ENCODE data around the gene PCBP3. TPM values are rescaled to one million over a fixed set of nuclear protein-coding genes. Genes with fewer than 3 reads are reported as not detected.

PCBP3 gene
- total RNA-seq, 1 donor from 2014 or later: 11.8 TPM

GRCh38 chr21:45937721-45938452, 294.4 kb downstream of the PCBP3 start:
- TF ChIP-seq CTCF (IDR thresholded peaks at IDR 0.05): no peak
- no peaks in the 10 kb centered on the region for H3K4me1 Mint-ChIP-seq (ENCODE audit: low read depth)
- H3K27me3 Mint-ChIP-seq (ENCODE audit: low read depth): no peaks in the 10 kb centered on the region
- H3K9me3 Mint-ChIP-seq (ENCODE audit: low read depth): no peaks in the 10 kb centered on the region
- H3K27ac Mint-ChIP-seq (ENCODE audit: unreplicated experiment): no peak overlapping the region
- no peak overlapping the region for H3K4me3 Mint-ChIP-seq (ENCODE audit: unreplicated experiment)
- no peaks in the 10 kb centered on the region for H3K36me3 Mint-ChIP-seq (ENCODE audit: low read depth)
- no peak for DNase-seq (ENCODE audit: low spot score)

GRCh38 chr21:45938453-45938755, 294.9 kb downstream of the PCBP3 start:
- Mint-ChIP-seq H3K4me1 (ENCODE audit: low read depth) (no peaks in the 10 kb centered on the region), H3K27me3 (ENCODE audit: low read depth) (no peaks in the 10 kb centered on the region), H3K27ac (ENCODE audit: unreplicated experiment) (no peak overlapping the region), H3K36me3 (ENCODE audit: low read depth) (no peaks in the 10 kb centered on the region), H3K9me3 (ENCODE audit: low read depth) (no peaks in the 10 kb centered on the region), H3K4me3 (ENCODE audit: unreplicated experiment) (no peak overlapping the region)
- no peak for TF ChIP-seq CTCF (IDR thresholded peaks at IDR 0.05)
- DNase-seq (ENCODE audit: low spot score): no peak

DNA sequence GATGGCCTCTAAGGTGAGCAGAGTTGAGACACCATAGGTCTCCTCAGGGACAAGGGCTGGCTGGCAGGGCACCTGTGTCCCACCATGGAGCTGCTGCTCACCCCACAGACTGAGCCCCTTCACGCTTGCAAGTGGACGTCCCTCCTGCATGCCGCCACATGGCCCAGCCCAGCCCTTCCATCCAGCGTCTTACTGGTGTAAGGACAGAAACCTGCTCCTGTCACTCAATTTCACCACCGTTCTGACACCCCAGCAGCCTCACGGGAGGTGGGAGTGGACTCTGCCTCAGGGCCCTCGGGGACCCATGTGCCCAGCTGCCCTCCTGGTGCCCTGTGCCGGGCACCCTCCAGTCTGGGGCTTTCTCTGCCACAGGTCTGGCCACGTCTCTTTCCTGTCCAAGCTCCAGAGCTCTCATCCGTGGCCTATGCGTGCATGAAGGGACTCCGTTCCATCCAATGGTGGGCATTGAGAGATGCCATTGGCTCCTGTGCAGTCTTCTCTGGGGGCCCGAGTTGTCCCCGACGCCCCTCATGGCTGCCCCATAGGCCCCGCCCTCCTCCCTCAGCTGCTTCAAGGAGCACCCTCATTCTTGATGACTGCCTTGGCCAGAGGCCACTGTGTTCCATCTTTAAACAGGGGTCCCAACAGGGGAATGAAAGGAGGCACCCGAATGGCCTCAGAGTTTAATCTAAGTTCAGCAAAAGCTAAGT, 295.4 kb downstream of the PCBP3 start:
- no peaks in the 10 kb centered on the region for H3K4me1 Mint-ChIP-seq (ENCODE audit: low read depth)
- no peaks in the 10 kb centered on the region for H3K36me3 Mint-ChIP-seq (ENCODE audit: low read depth)
- no peaks in the 10 kb centered on the region for H3K27me3 Mint-ChIP-seq (ENCODE audit: low read depth)
- no peak for TF ChIP-seq CTCF (IDR thresholded peaks at IDR 0.05)
- H3K9me3 Mint-ChIP-seq (ENCODE audit: low read depth): no peaks in the 10 kb centered on the region
- no peak overlapping the region for H3K27ac Mint-ChIP-seq (ENCODE audit: unreplicated experiment)
- H3K4me3 Mint-ChIP-seq (ENCODE audit: unreplicated experiment): no peak overlapping the region
- DNase-seq (ENCODE audit: low spot score): peak; percentile 88

- no peak overlapping the region for H3K27ac Mint-ChIP-seq (ENCODE audit: unreplicated experiment)
- TF ChIP-seq CTCF (IDR thresholded peaks at IDR 0.05): no peak
- no peaks in the 10 kb centered on the region for H3K4me1 Mint-ChIP-seq (ENCODE audit: low read depth)
- no peak overlapping the region for H3K4me3 Mint-ChIP-seq (ENCODE audit: unreplicated experiment)
- H3K9me3 Mint-ChIP-seq (ENCODE audit: low read depth): no peaks in the 10 kb centered on the region
- no peaks in the 10 kb centered on the region for H3K36me3 Mint-ChIP-seq (ENCODE audit: low read depth)
- H3K27me3 Mint-ChIP-seq (ENCODE audit: low read depth): no peaks in the 10 kb centered on the region
- DNase-seq (ENCODE audit: low spot score): peak; percentile 91
Observed at GRCh38 chr21:45939521-45940045, 296.1 kb downstream of the PCBP3 start.

- TF ChIP-seq CTCF (IDR thresholded peaks at IDR 0.05): no peak
- Mint-ChIP-seq H3K4me3 (ENCODE audit: unreplicated experiment) (no peak overlapping the region), H3K4me1 (ENCODE audit: low read depth) (no peaks in the 10 kb centered on the region), H3K9me3 (ENCODE audit: low read depth) (no peaks in the 10 kb centered on the region), H3K27me3 (ENCODE audit: low read depth) (no peaks in the 10 kb centered on the region), H3K36me3 (ENCODE audit: low read depth) (no peaks in the 10 kb centered on the region), H3K27ac (ENCODE audit: unreplicated experiment) (no peak overlapping the region)
- no peak for DNase-seq (ENCODE audit: low spot score)
Observed at GRCh38 chr21:45940091-45940490, 296.6 kb downstream of the PCBP3 start.

Measured in chondrocyte (in vitro differentiated cells).